NT2/D1 (cell line): Measurements from ENCODE around the gene RBM46.

Experiments
- DNase-seq: peaks from one replicate; pipeline ENCODE4 v3.0.0-alpha.2; 2011; ENCODE audit warnings: low read depth, low spot score
- H3K27me3 ChIP-seq: 2 replicates; pipeline ENCODE4 v1.6.0; 2011; ENCODE audit warnings: mild to moderate bottlenecking; ENCODE audit not compliant: insufficient read length, insufficient read depth
- H3K36me3 ChIP-seq: 2 replicates; pipeline ENCODE4 v1.6.1; 2011; ENCODE audit warnings: mild to moderate bottlenecking, low read length, mixed read lengths; ENCODE audit not compliant: insufficient read depth, insufficient read length
- H3K4me1 ChIP-seq: 2 replicates; pipeline ENCODE4 v1.5.1; 2011; ENCODE audit not compliant: insufficient read depth, insufficient read length
- H3K4me3 ChIP-seq: 2 replicates; pipeline ENCODE4 v1.5.1; 2011; ENCODE audit warnings: low read depth; ENCODE audit not compliant: insufficient read length
- H3K9ac ChIP-seq: 2 replicates; pipeline ENCODE4 v1.6.0; 2011; ENCODE audit warnings: low read depth; ENCODE audit not compliant: insufficient read length
- H3K9me3 ChIP-seq: 2 replicates; pipeline ENCODE4 v1.5.1; 2011; ENCODE audit warnings: mild to moderate bottlenecking, low read length; ENCODE audit not compliant: insufficient read depth
- SUZ12 ChIP-seq: IDR thresholded peaks from 2 replicates; pipeline ENCODE4 v1.6.1; 2011; ENCODE audit not compliant: insufficient read length, insufficient read depth; ENCODE audit errors: extremely low read depth
- YY1 ChIP-seq: IDR thresholded peaks from 2 replicates; pipeline ENCODE4 v1.6.1; 2011; ENCODE audit not compliant: insufficient read length, insufficient read depth
- ZNF274 ChIP-seq: IDR thresholded peaks from 2 replicates; pipeline ENCODE4 v1.6.1; 2011; ENCODE audit warnings: mild to moderate bottlenecking, low read depth, low read length

Gene RBM46

GRCh38 chr4:154877110-154877760, 96.2 kb downstream of the RBM46 start:
- H3K4me3 ChIP-seq = no peak overlapping the region
- no peaks in the 10 kb centered on the region for H3K36me3 ChIP-seq
- no peak for DNase-seq
- H3K9ac ChIP-seq = no peak overlapping the region
- TF ChIP-seq SUZ12 = no peak
- no peak for TF ChIP-seq YY1
- TF ChIP-seq ZNF274 = no peak
- no peaks in the 10 kb centered on the region for H3K27me3 ChIP-seq
- H3K9me3 ChIP-seq = peaks cover 20% of the 10 kb centered on the region
- H3K4me1 ChIP-seq = no peaks in the 10 kb centered on the region
